BLaER1 (cell line): ENCODE measurements around the gene HECW1.

ENCODE experiments used
- H3K27ac ChIP-seq: shearing (Covaris generic); formaldehyde crosslinking; 2 replicates; pipeline ENCODE4 v1.8.1; 2022
- H3K27me3 ChIP-seq: shearing (Covaris generic); formaldehyde crosslinking; 2 replicates; pipeline ENCODE4 v1.8.1; 2022
- H3K36me3 ChIP-seq: shearing (Covaris generic); formaldehyde crosslinking; 2 replicates; pipeline ENCODE4 v1.8.1; 2022
- H3K4me1 ChIP-seq: shearing (Covaris generic); formaldehyde crosslinking; 2 replicates; pipeline ENCODE4 v1.8.1; 2022
- H3K4me2 ChIP-seq: shearing (Covaris generic); formaldehyde crosslinking; 2 replicates; pipeline ENCODE4 v1.8.1; 2022
- H3K4me3 ChIP-seq: shearing (Covaris generic); formaldehyde crosslinking; 2 replicates; pipeline ENCODE4 v1.8.1; 2022
- H3K9ac ChIP-seq: shearing (Covaris generic); formaldehyde crosslinking; 2 replicates; pipeline ENCODE4 v1.8.1; 2022
- H3K9me3 ChIP-seq: shearing (Covaris generic); formaldehyde crosslinking; 2 replicates; pipeline ENCODE4 v1.8.1; 2022
- H4K20me1 ChIP-seq: shearing (Covaris generic); formaldehyde crosslinking; 2 replicates; pipeline ENCODE4 v1.8.1; 2022
- Cebpa-rat ChIP-seq: shearing (Covaris generic); IDR thresholded peaks from 2 replicates; pipeline ENCODE4 v1.8.1; 2022

The HECW1 gene

DNA sequence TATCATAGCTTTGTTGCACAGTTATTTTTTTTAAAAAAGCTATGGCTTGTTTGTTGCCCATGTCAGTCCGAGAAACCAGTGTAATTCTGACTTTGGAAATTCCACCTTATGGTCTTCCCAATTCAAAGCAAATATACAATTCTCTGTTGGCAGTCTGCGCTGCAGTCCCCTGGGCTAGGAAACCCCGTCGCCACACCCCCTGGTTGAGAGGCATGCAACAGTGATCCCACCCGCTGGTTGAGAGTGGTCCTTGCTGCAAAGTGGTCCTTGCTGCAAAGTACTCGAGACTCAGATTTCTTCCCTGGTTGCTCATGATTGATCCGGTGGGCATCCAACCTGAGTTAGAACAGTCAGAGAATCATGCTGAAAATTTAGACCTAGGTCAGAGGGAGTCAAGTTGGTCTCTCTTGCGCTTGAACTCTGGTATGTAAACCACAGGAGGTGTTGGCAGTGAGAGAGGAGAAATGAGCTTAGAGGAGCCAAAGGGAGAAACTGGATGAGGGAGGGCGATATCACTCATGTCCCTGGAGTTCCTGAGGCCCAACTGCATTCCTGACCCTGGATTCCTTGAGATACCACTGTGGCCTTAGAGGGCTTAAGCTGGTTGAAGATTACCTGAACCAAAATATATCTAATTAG lies 425.4 kb downstream of the HECW1 start:
- no peaks in the 10 kb centered on the region for H4K20me1 ChIP-seq
- H3K4me1 ChIP-seq: no peaks in the 10 kb centered on the region
- H3K9ac ChIP-seq: no peak overlapping the region
- no peaks in the 10 kb centered on the region for H3K9me3 ChIP-seq
- no peak for TF ChIP-seq Cebpa-rat
- H3K27me3 ChIP-seq: no peaks in the 10 kb centered on the region
- H3K27ac ChIP-seq: no peak overlapping the region
- H3K4me2 ChIP-seq: no peak overlapping the region
- H3K36me3 ChIP-seq: no peaks in the 10 kb centered on the region
- H3K4me3 ChIP-seq: no peak overlapping the region

DNA sequence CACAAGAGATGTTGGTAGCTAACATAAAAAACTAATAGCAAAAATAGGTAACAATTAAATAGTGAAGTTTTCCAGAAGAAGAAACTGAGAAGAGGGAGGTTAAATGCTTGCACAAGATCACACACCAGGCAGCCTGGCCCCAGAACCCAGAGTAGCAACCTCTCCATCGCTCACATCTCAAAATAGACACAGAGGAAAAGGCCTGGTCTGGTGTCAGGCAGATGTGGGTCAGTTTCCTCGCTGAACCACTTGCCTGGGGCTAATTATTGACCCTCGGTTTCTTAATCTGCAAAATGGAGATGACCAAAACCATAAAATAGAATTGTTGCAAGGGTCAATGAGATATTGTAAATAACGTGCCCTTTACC lies 425.9 kb downstream of the HECW1 start:
- H3K27me3 ChIP-seq: no peaks in the 10 kb centered on the region
- no peaks in the 10 kb centered on the region; the same call in 1 of the 2 replicates for H3K36me3 ChIP-seq
- H3K4me3 ChIP-seq: no peak overlapping the region
- no peak overlapping the region for H3K4me2 ChIP-seq
- no peaks in the 10 kb centered on the region for H3K4me1 ChIP-seq
- H3K9me3 ChIP-seq: no peaks in the 10 kb centered on the region
- no peak overlapping the region for H3K27ac ChIP-seq
- no peak for TF ChIP-seq Cebpa-rat
- H3K9ac ChIP-seq: no peak overlapping the region
- no peaks in the 10 kb centered on the region for H4K20me1 ChIP-seq

DNA sequence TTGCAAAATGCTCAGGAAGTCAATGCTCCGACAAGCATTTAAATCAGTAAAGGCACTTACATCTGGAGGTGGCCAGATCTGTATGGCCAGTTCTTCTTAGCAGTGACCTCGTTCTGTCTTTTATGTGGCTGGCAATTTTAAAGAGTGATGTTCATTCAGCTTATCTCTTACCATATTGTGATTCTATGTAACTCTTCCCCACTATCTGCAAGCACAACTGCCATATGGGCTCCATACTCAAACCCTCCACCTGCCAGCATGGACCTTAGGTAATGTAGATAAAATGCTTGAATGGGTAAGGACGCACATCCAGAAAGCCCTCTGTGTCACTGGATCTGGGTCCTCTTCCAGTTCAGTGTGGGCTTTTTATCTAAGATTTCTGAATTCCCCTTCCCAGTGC lies 428.0 kb downstream of the HECW1 start:
- Histone ChIP-seq H3K4me2 (no peak overlapping the region), H3K4me1 (no peaks in the 10 kb centered on the region)
- no peak for TF ChIP-seq Cebpa-rat

DNA sequence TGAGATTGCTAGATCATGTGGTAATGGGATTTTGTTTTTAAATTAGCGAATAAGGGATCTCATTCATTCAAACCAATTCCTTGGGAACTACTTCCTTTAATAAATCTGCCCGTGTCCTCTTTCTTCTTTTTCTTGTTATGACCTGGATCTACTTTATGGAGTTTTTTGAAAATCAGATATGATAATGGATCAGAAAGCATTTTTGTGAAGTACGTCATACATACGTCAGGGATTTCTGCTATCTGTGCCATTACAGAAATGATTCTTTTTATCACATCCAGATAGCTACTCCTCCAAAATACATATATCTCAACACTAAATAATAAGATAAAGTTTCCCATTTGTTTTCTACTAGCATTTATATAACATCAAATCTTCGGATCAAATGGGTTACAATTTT lies 430.3 kb downstream of the HECW1 start:
- Histone ChIP-seq H3K27me3 (no peaks in the 10 kb centered on the region), H3K4me3 (no peak overlapping the region)
- TF ChIP-seq Cebpa-rat: no peak

More for the DNA sequence above, 428.0 kb downstream of the HECW1 start:
- H3K9ac ChIP-seq: no peak overlapping the region
- no peaks in the 10 kb centered on the region for H3K9me3 ChIP-seq
- H3K4me3 ChIP-seq: no peak overlapping the region
- no peaks in the 10 kb centered on the region; the same call in 1 of the 2 replicates for H3K36me3 ChIP-seq
- no peak overlapping the region for H3K27ac ChIP-seq
- no peaks in the 10 kb centered on the region for H4K20me1 ChIP-seq
- no peaks in the 10 kb centered on the region for H3K27me3 ChIP-seq

DNA sequence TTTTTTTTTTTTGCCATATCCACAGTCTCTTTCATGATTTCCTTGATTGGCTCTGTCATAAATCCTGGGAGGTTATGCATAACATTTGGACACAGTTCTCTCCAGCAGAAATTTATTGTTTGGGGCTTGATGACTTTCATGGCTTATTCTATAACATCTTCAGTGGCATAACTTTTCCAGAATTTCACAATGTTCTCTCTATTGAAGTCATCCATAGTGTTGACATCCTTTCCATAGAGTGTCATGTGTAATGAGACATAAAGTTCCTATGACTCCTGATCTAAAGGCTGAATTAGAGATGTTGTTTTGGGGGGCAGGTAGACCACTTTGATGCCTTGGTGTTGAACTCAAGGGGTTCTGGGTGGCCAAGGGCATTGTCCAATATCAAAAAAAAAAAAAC lies 433.8 kb downstream of the HECW1 start:
- Histone ChIP-seq H3K27ac (no peak overlapping the region), H3K9me3 (peaks cover 17% of the 10 kb centered on the region; the same call in 1 of the 2 replicates), H3K4me3 (no peak overlapping the region), H3K4me1 (no peaks in the 10 kb centered on the region), H3K27me3 (no peaks in the 10 kb centered on the region), H3K36me3 (peaks cover 22% of the 10 kb centered on the region), H3K4me2 (no peak overlapping the region), H4K20me1 (no peaks in the 10 kb centered on the region), H3K9ac (no peak overlapping the region)
- no peak for TF ChIP-seq Cebpa-rat

More for the DNA sequence above, 430.3 kb downstream of the HECW1 start:
- Histone ChIP-seq H3K4me2 (no peak overlapping the region), H4K20me1 (no peaks in the 10 kb centered on the region), H3K27ac (no peak overlapping the region), H3K4me1 (no peaks in the 10 kb centered on the region), H3K9ac (no peak overlapping the region), H3K9me3 (peaks cover 17% of the 10 kb centered on the region; the same call in 1 of the 2 replicates), H3K36me3 (peaks cover 14% of the 10 kb centered on the region; the same call in 1 of the 2 replicates)

DNA sequence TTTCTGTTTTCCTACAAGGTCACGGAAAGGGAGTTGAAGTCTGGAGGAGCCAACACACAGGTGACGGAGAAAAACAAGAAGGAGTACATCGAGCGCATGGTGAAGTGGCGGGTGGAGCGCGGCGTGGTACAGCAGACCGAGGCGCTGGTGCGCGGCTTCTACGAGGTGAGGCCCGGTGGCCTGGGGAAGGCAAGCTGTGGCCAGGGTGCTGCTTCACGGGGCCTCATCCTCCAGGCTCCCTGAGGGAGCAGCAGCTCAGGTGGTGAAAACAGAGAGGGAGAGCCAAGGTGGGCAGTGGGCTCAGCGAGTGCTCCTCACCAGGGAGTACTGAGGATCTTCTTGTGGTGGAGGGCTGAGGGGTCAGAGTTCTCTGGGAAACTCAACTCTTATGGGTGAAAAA lies 438.0 kb downstream of the HECW1 start:
- H4K20me1 ChIP-seq: no peaks in the 10 kb centered on the region
- H3K27ac ChIP-seq: no peak overlapping the region
- no peak overlapping the region for H3K4me3 ChIP-seq
- no peak for TF ChIP-seq Cebpa-rat
- H3K4me1 ChIP-seq: no peaks in the 10 kb centered on the region
- H3K9ac ChIP-seq: no peak overlapping the region
- H3K9me3 ChIP-seq: peaks cover 17% of the 10 kb centered on the region; the same call in 1 of the 2 replicates
- H3K4me2 ChIP-seq: no peak overlapping the region
- H3K36me3 ChIP-seq: peaks cover 40% of the 10 kb centered on the region
- no peaks in the 10 kb centered on the region for H3K27me3 ChIP-seq

DNA sequence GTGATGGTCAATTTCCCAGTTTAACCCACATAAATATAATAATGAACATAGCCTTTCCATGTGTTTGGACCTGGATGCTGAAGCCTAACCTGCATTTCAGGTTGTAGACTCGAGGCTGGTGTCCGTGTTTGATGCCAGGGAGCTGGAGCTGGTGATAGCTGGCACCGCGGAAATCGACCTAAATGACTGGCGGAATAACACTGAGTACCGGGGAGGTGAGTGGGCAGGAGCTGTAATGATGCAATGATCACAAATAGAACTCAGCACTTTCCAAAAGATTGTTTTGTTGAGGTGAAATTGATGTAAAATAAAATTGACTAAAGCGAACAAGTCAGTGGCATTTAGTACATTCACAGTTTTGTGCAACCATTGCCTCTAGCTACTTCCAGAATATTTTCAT lies 439.7 kb downstream of the HECW1 start:
- TF ChIP-seq Cebpa-rat: no peak
- peaks cover 3% of the 10 kb centered on the region; the same call in 1 of the 2 replicates for H3K9me3 ChIP-seq
- H3K4me1 ChIP-seq: no peaks in the 10 kb centered on the region
- H3K36me3 ChIP-seq: peaks cover 32% of the 10 kb centered on the region
- no peaks in the 10 kb centered on the region for H3K27me3 ChIP-seq
- H3K27ac ChIP-seq: no peak overlapping the region
- H3K4me2 ChIP-seq: no peak overlapping the region
- no peak overlapping the region for H3K9ac ChIP-seq
- H3K4me3 ChIP-seq: no peak overlapping the region
- H4K20me1 ChIP-seq: no peaks in the 10 kb centered on the region

DNA sequence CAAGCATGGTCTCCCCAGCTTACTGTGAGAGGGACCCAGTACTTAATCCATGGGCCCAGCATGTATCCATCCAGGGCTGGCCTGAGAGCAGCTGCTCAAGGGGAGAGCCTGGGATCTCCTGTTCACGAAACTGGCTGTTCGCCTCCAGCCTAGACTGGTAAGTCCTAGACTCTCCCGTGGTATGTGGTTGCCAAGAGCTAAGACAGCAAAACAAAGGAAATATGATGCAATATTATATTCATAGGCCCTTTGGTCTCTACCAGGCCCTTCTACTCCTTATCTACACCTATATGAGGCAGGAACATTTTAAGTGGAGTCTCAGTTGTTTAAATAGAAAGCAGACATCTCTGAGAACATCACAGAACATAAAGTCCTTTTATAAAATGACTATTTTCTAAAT lies 441.6 kb downstream of the HECW1 start:
- Histone ChIP-seq H3K4me3 (no peak overlapping the region), H3K4me1 (no peaks in the 10 kb centered on the region), H3K36me3 (peaks cover 26% of the 10 kb centered on the region), H4K20me1 (no peaks in the 10 kb centered on the region), H3K9me3 (no peaks in the 10 kb centered on the region), H3K27ac (no peak overlapping the region), H3K9ac (no peak overlapping the region), H3K4me2 (no peak overlapping the region), H3K27me3 (no peaks in the 10 kb centered on the region)
- TF ChIP-seq Cebpa-rat: 0 out of 2 replicates have a peak, but pooled peaks have one; percentile 37

DNA sequence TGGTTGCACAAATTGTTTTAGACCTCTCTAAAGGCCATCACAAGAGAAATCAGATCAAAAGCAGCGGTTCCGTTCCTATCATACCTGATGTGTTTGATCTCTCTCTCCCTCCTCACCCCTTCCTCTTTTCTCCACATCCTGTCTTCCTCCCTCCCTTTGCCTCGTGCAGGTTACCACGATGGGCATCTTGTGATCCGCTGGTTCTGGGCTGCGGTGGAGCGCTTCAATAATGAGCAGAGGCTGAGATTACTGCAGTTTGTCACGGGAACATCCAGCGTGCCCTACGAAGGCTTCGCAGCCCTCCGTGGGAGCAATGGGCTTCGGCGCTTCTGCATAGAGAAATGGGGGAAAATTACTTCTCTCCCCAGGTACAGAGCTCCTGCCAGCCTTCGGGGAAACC lies 442.0 kb downstream of the HECW1 start:
- H3K4me1 ChIP-seq: no peaks in the 10 kb centered on the region
- no peak overlapping the region for H3K4me3 ChIP-seq
- H3K9me3 ChIP-seq: no peaks in the 10 kb centered on the region
- H3K9ac ChIP-seq: no peak overlapping the region
- H4K20me1 ChIP-seq: no peaks in the 10 kb centered on the region
- peaks cover 26% of the 10 kb centered on the region for H3K36me3 ChIP-seq
- no peak for TF ChIP-seq Cebpa-rat
- no peak overlapping the region for H3K4me2 ChIP-seq
- H3K27me3 ChIP-seq: no peaks in the 10 kb centered on the region
- H3K27ac ChIP-seq: no peak overlapping the region

DNA sequence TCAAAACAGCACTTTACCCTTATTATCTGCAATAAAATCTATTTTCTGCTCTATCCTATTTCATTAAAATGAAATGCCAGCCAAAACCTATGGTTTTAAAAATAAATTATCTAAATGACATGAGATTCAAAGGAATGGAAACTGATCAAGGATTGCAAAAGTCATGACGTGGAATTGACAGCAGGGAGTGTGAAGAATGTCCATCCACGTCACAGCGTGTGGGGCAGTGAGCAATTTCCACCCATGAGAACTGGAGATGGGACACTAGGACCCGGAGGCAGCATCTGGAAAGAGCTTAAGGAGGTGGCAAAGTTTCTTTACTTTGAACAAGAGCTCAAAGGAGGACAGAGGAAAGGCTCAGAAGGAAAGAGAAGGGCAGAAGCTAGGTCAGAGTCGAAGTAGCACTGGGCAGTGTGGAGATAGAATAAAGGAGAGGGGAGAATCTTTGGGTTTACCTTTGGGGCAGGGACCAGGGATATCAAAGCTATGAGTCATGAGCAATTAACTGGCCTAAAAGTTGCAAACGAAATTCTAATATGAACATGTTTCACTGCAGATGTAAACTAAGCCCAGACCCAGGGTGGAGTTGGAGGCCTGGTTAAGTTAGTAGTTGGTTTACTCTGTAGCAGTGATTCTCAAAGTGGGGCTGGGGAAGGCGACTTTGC lies 445.5 kb downstream of the HECW1 start:
- H3K4me2 ChIP-seq: no peak overlapping the region
- peaks cover 8% of the 10 kb centered on the region for H3K36me3 ChIP-seq
- no peaks in the 10 kb centered on the region for H4K20me1 ChIP-seq
- TF ChIP-seq Cebpa-rat: no peak
- no peak overlapping the region for H3K9ac ChIP-seq
- H3K27me3 ChIP-seq: no peaks in the 10 kb centered on the region
- no peaks in the 10 kb centered on the region for H3K4me1 ChIP-seq
- H3K27ac ChIP-seq: no peak overlapping the region
- no peak overlapping the region for H3K4me3 ChIP-seq
- no peaks in the 10 kb centered on the region for H3K9me3 ChIP-seq
